C4-2B (cell line): ENCODE results near the gene ELAC2.

Experiments used
- ZFX ChIP-seq: fragments of 450-650 bp; IDR thresholded peaks from 2 replicates; pipeline ENCODE4 v1.6.1; 2017
- TF ChIP-seq, protein P1 (sequence below): fragments of 450-650 bp; conservative IDR thresholded peaks from 2 replicates; pipeline ENCODE4 v1.5.1; 2017; ENCODE audit warnings: mild to moderate bottlenecking

DNA sequence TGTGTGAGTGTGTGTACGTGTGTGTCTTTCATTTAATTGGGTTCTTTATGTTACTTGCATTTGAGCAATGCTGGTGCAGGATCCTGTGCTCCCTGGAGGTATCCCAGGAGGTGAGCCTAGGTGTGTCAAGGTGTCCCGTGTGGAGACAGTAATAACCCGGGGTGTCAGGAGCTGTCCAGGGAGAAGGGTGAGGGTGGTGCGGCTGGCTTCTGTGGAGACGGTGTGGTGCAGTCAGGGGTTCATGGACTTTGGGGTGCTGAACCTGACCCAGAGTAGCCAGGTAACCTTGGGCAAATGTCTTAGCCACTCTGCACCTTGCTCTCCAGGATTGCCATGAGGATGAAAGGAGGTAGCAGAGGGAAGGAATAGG is 7.4 kb upstream of the ELAC2 start:
- TF ChIP-seq, protein P1, sequence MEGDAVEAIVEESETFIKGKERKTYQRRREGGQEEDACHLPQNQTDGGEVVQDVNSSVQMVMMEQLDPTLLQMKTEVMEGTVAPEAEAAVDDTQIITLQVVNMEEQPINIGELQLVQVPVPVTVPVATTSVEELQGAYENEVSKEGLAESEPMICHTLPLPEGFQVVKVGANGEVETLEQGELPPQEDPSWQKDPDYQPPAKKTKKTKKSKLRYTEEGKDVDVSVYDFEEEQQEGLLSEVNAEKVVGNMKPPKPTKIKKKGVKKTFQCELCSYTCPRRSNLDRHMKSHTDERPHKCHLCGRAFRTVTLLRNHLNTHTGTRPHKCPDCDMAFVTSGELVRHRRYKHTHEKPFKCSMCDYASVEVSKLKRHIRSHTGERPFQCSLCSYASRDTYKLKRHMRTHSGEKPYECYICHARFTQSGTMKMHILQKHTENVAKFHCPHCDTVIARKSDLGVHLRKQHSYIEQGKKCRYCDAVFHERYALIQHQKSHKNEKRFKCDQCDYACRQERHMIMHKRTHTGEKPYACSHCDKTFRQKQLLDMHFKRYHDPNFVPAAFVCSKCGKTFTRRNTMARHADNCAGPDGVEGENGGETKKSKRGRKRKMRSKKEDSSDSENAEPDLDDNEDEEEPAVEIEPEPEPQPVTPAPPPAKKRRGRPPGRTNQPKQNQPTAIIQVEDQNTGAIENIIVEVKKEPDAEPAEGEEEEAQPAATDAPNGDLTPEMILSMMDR: no peak
- TF ChIP-seq ZFX: no peak
